K562 (cell line): Measurements from ENCODE around the gene EFNA2. TPM values are rescaled to one million over a fixed set of nuclear protein-coding genes. Genes with fewer than 3 reads are reported as not detected.

Experiments
- ATAC-seq: fragments of 200-7000 bp; cut with Tn5 transposase; 3 replicates; pipeline ENCODE4 v1.9.1; 2020; ENCODE audit warnings: moderate library complexity
- BruUV-seq: library from RNA; stranded (reverse); fragments of 400-500 nt; replicated peaks from 2 replicates; lab custom pipeline; 2021; lab: Mats Ljungman, UMichigan
- CTCF ChIA-PET: fragments of 300-600 bp; formaldehyde crosslinking; extraction: SDS; loops from one replicate; lab custom pipeline; 2021; ENCODE audit warnings: low intra/inter-chr PET ratio; lab: Yijun Ruan, JAX
- POLR2A ChIA-PET: fragments of 300-600, 350-650 bp; sonication (Branson Sonifier 250); formaldehyde crosslinking; extraction: SDS; loops from one replicate; lab custom pipeline; 2021; ENCODE audit warnings: antibody characterized with exemption, inconsistent platforms; lab: Yijun Ruan, JAX
- DNase-seq, 4 experiments: peaks; one replicate each; pipeline versions ENCODE4 v3.0.0 to v3.0.0-alpha.2; 2011 to 2018; ENCODE audit warnings: low spot score in 3 of 4, mixed read lengths in 3 of 4; ENCODE audit errors: extremely low read depth in 1 of 4
- FAIRE-seq: peaks from 2 replicates; lab custom pipeline; 2011; peaks lifted over from hg19 to GRCh38; lab: Jason Lieb, UNC
- H2AFZ ChIP-seq: 2 replicates; pipeline ENCODE4 v1.6.0; 2011; ENCODE audit warnings: low read depth, low read length, control low read depth, inconsistent platforms
- H3K27ac ChIP-seq: fragments of 200-600 bp; 3 replicates; pipeline ENCODE4 v1.8.0; 2011; ENCODE audit warnings: low read depth, mild to moderate bottlenecking, control low read depth, inconsistent platforms, low read length, moderate library complexity, mixed read lengths; ENCODE audit errors: extremely low read depth
- H3K27me3 ChIP-seq, 2 experiments: fragments of 300-600 bp in 1 of 2; 2 replicates in 1 of 2; 3 replicates in 1 of 2; pipeline versions ENCODE4 v1.6.0 to v1.8.0; 2011; ENCODE audit warnings: inconsistent platforms in 2 of 2, low read length in 2 of 2, mild to moderate bottlenecking in 1 of 2, mixed read lengths in 1 of 2, moderate library complexity in 1 of 2; ENCODE audit not compliant: control insufficient read depth in 2 of 2, insufficient read depth in 2 of 2
- H3K36me3 ChIP-seq: fragments of 300-600 bp; 3 replicates; pipeline ENCODE4 v1.8.0; 2011; ENCODE audit warnings: mild to moderate bottlenecking, low read length, inconsistent platforms; ENCODE audit not compliant: control insufficient read depth, insufficient read depth
- H3K4me1 ChIP-seq, 2 experiments: fragments of 200-600 bp in 1 of 2; replicated peaks in 1 of 2; 2 replicates in 1 of 2; 3 replicates in 1 of 2; pipeline versions ENCODE4 v1.5.1 to v1.8.0; 2011; ENCODE audit warnings: inconsistent platforms in 2 of 2, low read length in 2 of 2, mild to moderate bottlenecking in 1 of 2, mixed read lengths in 1 of 2, moderate library complexity in 1 of 2; ENCODE audit not compliant: control insufficient read depth in 2 of 2, insufficient read depth in 2 of 2
- H3K4me2 ChIP-seq: 2 replicates; pipeline ENCODE4 v1.6.1; 2011; ENCODE audit warnings: low read length, control low read depth, inconsistent platforms, mixed read lengths; ENCODE audit not compliant: insufficient read depth
- H3K4me3 ChIP-seq: fragments of 200-600 bp; sonication (generic), shearing (Covaris generic); 2 replicates; pipeline ENCODE4 v1.5.1; 2016; ENCODE audit warnings: control low read depth, inconsistent platforms
- H3K79me2 ChIP-seq: fragments of 200-600 bp; 3 replicates; pipeline ENCODE4 v1.8.0; 2011; ENCODE audit warnings: low read length, inconsistent platforms; ENCODE audit not compliant: control insufficient read depth, insufficient read depth
- H3K9ac ChIP-seq, 2 experiments: 2 replicates each; pipeline versions ENCODE4 v1.6.0 to v1.6.1; 2011; ENCODE audit warnings: low read depth in 2 of 2, low read length in 2 of 2, control low read depth in 1 of 2, inconsistent platforms in 1 of 2, mild to moderate bottlenecking in 1 of 2, mixed read lengths in 1 of 2; ENCODE audit not compliant: insufficient read depth in 1 of 2
- H3K9me1 ChIP-seq: one replicate; pipeline ENCODE4 v1.6.0; 2011; ENCODE audit warnings: inconsistent platforms, mild to moderate bottlenecking, low read length, moderate library complexity; ENCODE audit not compliant: control insufficient read depth, insufficient read depth
- H3K9me3 ChIP-seq: replicated peaks from 2 replicates; pipeline ENCODE4 v1.5.1; 2011; ENCODE audit warnings: low read depth, low read length, inconsistent platforms; ENCODE audit not compliant: control insufficient read depth, insufficient read depth
- H4K20me1 ChIP-seq: replicated peaks from 2 replicates; pipeline ENCODE4 v1.6.1; 2011; ENCODE audit warnings: low read length, inconsistent platforms, mixed read lengths; ENCODE audit not compliant: control insufficient read depth, insufficient read depth
- CBFA2T2 ChIP-seq: fragments of 450-650 bp; conservative IDR thresholded peaks from 2 replicates; pipeline ENCODE4 v1.6.1; 2017; ENCODE audit warnings: mild to moderate bottlenecking
- EHMT2 ChIP-seq: fragments of 450-650 bp; IDR thresholded peaks from 2 replicates; pipeline ENCODE4 v1.6.1; 2018; ENCODE audit warnings: antibody characterized with exemption
- ELK1 ChIP-seq: sonication (generic); formaldehyde crosslinking; IDR thresholded peaks from 2 replicates; pipeline ENCODE4 v1.8.1; 2022; ENCODE audit warnings: missing genetic modification reagents
- ILF3 ChIP-seq: fragments of 450-650 bp; IDR thresholded peaks from 2 replicates; pipeline ENCODE4 v1.6.1; 2018; ENCODE audit warnings: antibody characterized with exemption, mild to moderate bottlenecking, moderate library complexity, borderline replicate concordance
- LEF1 ChIP-seq: fragments of 450-650 bp; IDR thresholded peaks from 2 replicates; pipeline ENCODE4 v1.6.1; 2016; ENCODE audit warnings: mild to moderate bottlenecking
- POLR2G ChIP-seq: fragments of 200-400 bp; formaldehyde crosslinking; IDR thresholded peaks from 2 replicates; pipeline ENCODE4 v1.6.1; 2017; ENCODE audit warnings: low read depth, mild to moderate bottlenecking, antibody characterized with exemption, low read length, moderate library complexity
- POLR3A ChIP-seq: IDR thresholded peaks from 2 replicates; pipeline ENCODE4 v1.6.1; 2011; ENCODE audit warnings: borderline replicate concordance, mild to moderate bottlenecking, moderate library complexity; ENCODE audit not compliant: insufficient read length, insufficient read depth; ENCODE audit errors: extremely low read depth
- STAT6 ChIP-seq: sonication (generic); formaldehyde crosslinking; IDR thresholded peaks from 2 replicates; pipeline ENCODE4 v1.8.1; 2023; ENCODE audit warnings: mild to moderate bottlenecking, missing genetic modification reagents
- UBTF ChIP-seq, 2 experiments: IDR thresholded peaks; 2 replicates each; pipeline ENCODE4 v1.6.1; 2012; ENCODE audit warnings: improper control_type of control experiment in 2 of 2, low read depth in 2 of 2, low read length in 2 of 2, borderline replicate concordance in 1 of 2
- ZNF445 ChIP-seq: fragments of 250-450 bp; sonication (Bioruptor Pico); IDR thresholded peaks from 2 replicates; pipeline ENCODE4 v1.4.0; 2020; ENCODE audit warnings: low read depth, mild to moderate bottlenecking, moderate library complexity
- WGBS: fragments of 100-300 bp; shearing (Covaris generic); methylation state at CpG from one replicate; pipeline ENCODE4 v1.1.6; 2016; ENCODE audit warnings: low coverage, mixed read lengths; ENCODE audit not compliant: insufficient coverage; ENCODE audit errors: missing lambda C conversion rate; 5-methylcytosine and 5-hydroxymethylcytosine counted together
- in situ Hi-C: fragments of 300-500 bp; cut with MboI; formaldehyde crosslinking; loops from 4 replicates; pipeline ENCODE4 v1.15.0; 2018; ENCODE audit warnings: inconsistent platforms, mixed read lengths
- intact Hi-C: fragments of 100-400 bp; cut with micrococcal nuclease; formaldehyde crosslinking; loops from 2 replicates; pipeline ENCODE4 v1.14.2; 2022
- polyA plus RNA-seq, 8 experiments: library from polyadenylated mRNA; depleted of rRNA in 4 of 8; stranded (reverse) in 5 of 8; unstranded in 3 of 8; fragments of >200 nt; fragmentation: Nextera tagmentation in 2 of 8; fragmentation: Illumina TruSeq in 1 of 8; extraction: Ambion mirVana in 2 of 8; extraction: Trizol in 1 of 8; gene quantifications; 2 replicates each; pipeline versions ENCODE4 v1.2.1 to v1.2.3, GENCODE V29; 2011 to 2014; ENCODE audit warnings: inconsistent platforms in 1 of 8, missing spikeins in 1 of 8
- total RNA-seq, 7 experiments: library from RNA; depleted of rRNA in 6 of 7; stranded (reverse); fragments of >200 nt in 6 of 7; fragmentation: Illumina TruSeq in 2 of 7; extraction: Trizol in 2 of 7; gene quantifications; 2 replicates each; pipeline versions ENCODE4 v1.2.1 to v1.2.3, GENCODE V29; 2011 to 2021; ENCODE audit warnings: low replicate concordance in 1 of 7

EFNA2 gene
- total and polyA plus RNA-seq, 9 of the 15 experiments (the other 6 are each of a cell fraction or from before 2014, with no cell fraction given): 0.11 to 0.44 (median 0.15) TPM; not detected in 6

- no peaks in the 10 kb centered on the region for H3K9me3 ChIP-seq
- peaks cover 23% of the 10 kb centered on the region; the same call in 2 of the 3 replicates for H3K36me3 ChIP-seq
- 2% methylated on average over 36 of the region's 59 CpGs for WGBS
- H3K27me3 ChIP-seq: no peaks in the 10 kb centered on the region
- FAIRE-seq (peak; percentile 40), ATAC-seq (peak; percentile 48), DNase-seq (peak in 3 of 4 experiments; percentile 41 to 82 (median 71))
- peak overlapping the region; percentile 69 for H3K27ac ChIP-seq
- intact Hi-C loops (loop anchor here (1.0 kb wide), 2 partner anchors 18 to 23 kb away; no protein-coding TSS in a partner anchor), in situ Hi-C loops (no loop called here)
- H2AFZ ChIP-seq: peak overlapping the region; percentile 73
- no peaks in the 10 kb centered on the region for H3K9me1 ChIP-seq
- peaks cover 32% of the 10 kb centered on the region for H3K79me2 ChIP-seq
- POLR2A ChIA-PET: interaction anchor here (0.5 to 3.0 kb wide), 11 partner anchors 8 to 130 kb away, joined by 3 to 90 read pairs (median 6); partner anchors contain the start of genes ATP5F1D and FAM174C
- peaks cover 22% of the 10 kb centered on the region for H4K20me1 ChIP-seq
- CTCF ChIA-PET: interaction anchor here (1.3 to 3.3 kb wide), 3 partner anchors 14 to 23 kb away, joined by 5 to 51 read pairs (median 11); partner anchors contain the start of gene MIDN
- H3K4me2 ChIP-seq: peak overlapping the region; percentile 83
- H3K4me1 ChIP-seq: peaks cover 59 to 94% of the 10 kb centered on the region in 2 experiments
- no TSS peak for BruUV-seq
- peak overlapping the region; percentile 59 for H3K4me3 ChIP-seq
- H3K9ac ChIP-seq: peak overlapping the region; percentile 48 to 92
- TF ChIP-seq POLR2G (peak; percentile 70), POLR3A (no peak), STAT6 (CRISPR knock-in tag) (no peak), ELK1 (CRISPR knock-in tag) (no peak), UBTF (IDR thresholded peaks at IDR 0.05; ENCODE audit: borderline replicate concordance in 1 of 2, low read depth in 2 of 2, low read length in 2 of 2) (0 out of 4 replicates have a peak, but pooled peaks of 1 of the 2 experiments have one; percentile 29), LEF1 (no peak), ILF3 (peak; percentile 88; the same call in 1 of the 2 replicates), EHMT2 (no peak), ZNF445 (CRISPR knock-in tag) (no peak), CBFA2T2 (no peak)
Observed at GRCh38 chr19:1266916-1267476, 18.7 kb upstream of the EFNA2 start.
